Smooth muscle cell (in vitro differentiated cells): ENCODE results near the gene ZNF333. TPM values are rescaled to one million over a fixed set of nuclear protein-coding genes. Genes with fewer than 3 reads are reported as not detected.
"Not testable (repeated sequence)": the region's sequence is repeated elsewhere in the genome, so short reads cannot be mapped to it uniquely, and the experiment has no call there.

ENCODE experiments used
- DNase-seq: peaks from one replicate; lab custom pipeline; 2025; ENCODE audit not compliant: unreplicated experiment; lab: John Stamatoyannopoulos, UW
- H2AFZ ChIP-seq: fragments of 200-600 bp; sonication (generic); 2 replicates; pipeline ENCODE4 v1.6.0; 2016; ENCODE audit warnings: antibody characterized with exemption, low read depth, mild to moderate bottlenecking
- H3F3A ChIP-seq: fragments of 200-600 bp; sonication (generic); 2 replicates; pipeline ENCODE4 v1.6.0; 2017; ENCODE audit warnings: antibody characterized with exemption, low read depth
- H3K27ac ChIP-seq: fragments of 200-600 bp; sonication (generic); 2 replicates; pipeline ENCODE4 v1.5.1; 2016; ENCODE audit warnings: low read depth, mild to moderate bottlenecking
- H3K27me3 ChIP-seq: fragments of 200-600 bp; sonication (generic); 2 replicates; pipeline ENCODE4 v1.6.1; 2016; ENCODE audit warnings: low read depth, mild to moderate bottlenecking
- H3K36me3 ChIP-seq: fragments of 200-600 bp; sonication (generic); 2 replicates; pipeline ENCODE4 v1.5.1; 2016; ENCODE audit warnings: low read depth
- H3K4me1 ChIP-seq: fragments of 200-600 bp; sonication (generic); 2 replicates; pipeline ENCODE4 v1.5.1; 2016; ENCODE audit warnings: low read depth
- H3K4me2 ChIP-seq: fragments of 200-600 bp; sonication (generic); 2 replicates; pipeline ENCODE4 v1.6.0; 2016; ENCODE audit warnings: mild to moderate bottlenecking
- H3K4me3 ChIP-seq: fragments of 200-600 bp; sonication (generic); 2 replicates; pipeline ENCODE4 v1.5.1; 2016; ENCODE audit warnings: mild to moderate bottlenecking
- H3K79me2 ChIP-seq: fragments of 200-600 bp; sonication (generic); 2 replicates; pipeline ENCODE4 v1.6.0; 2016; ENCODE audit warnings: low read depth, mild to moderate bottlenecking
- H3K9ac ChIP-seq: fragments of 200-600 bp; sonication (generic); 2 replicates; pipeline ENCODE4 v1.6.0; 2016; ENCODE audit warnings: low read depth
- H3K9me3 ChIP-seq: fragments of 200-600 bp; sonication (generic); replicated peaks from 2 replicates; pipeline ENCODE4 v1.5.1; 2016; ENCODE audit warnings: low read depth
- H4K20me1 ChIP-seq: fragments of 200-600 bp; sonication (generic); 2 replicates; pipeline ENCODE4 v1.6.0; 2016; ENCODE audit warnings: low read depth
- CTCF ChIP-seq: fragments of 200-600 bp; sonication (generic); IDR thresholded peaks from 2 replicates; pipeline ENCODE4 v1.5.1; 2017; ENCODE audit warnings: borderline replicate concordance, mild to moderate bottlenecking, antibody characterized with exemption; ENCODE audit not compliant: insufficient read depth, poor library complexity, severe bottlenecking
- WGBS: methylation state at CpG from one replicate; pipeline ENCODE4 v1.1.7; 2016; ENCODE audit warnings: low lambda C conversion rate; 5-methylcytosine and 5-hydroxymethylcytosine counted together
- polyA plus RNA-seq: library from polyadenylated mRNA; unstranded; fragments of >200 nt; fragmentation: Nextera tagmentation; extraction: Ambion mirVana; gene quantifications from 2 replicates; pipeline ENCODE4 v1.2.1, GENCODE V29; 2016
- total RNA-seq: library from RNA; depleted of rRNA; stranded (reverse); fragments of >200 nt; gene quantifications from 2 replicates; pipeline ENCODE4 v1.2.3, GENCODE V29; 2014

Gene ZNF333
- total and polyA plus RNA-seq, 2 experiments from 2014 or later: 14.8 to 16.0 TPM

GRCh38 chr19:14779151-14779550 is 89.3 kb downstream of the ZNF333 start:
- H3F3A ChIP-seq: no peaks in the 10 kb centered on the region
- no peak overlapping the region for H3K4me2 ChIP-seq
- TF ChIP-seq CTCF: no peak
- no peaks in the 10 kb centered on the region for H3K4me1 ChIP-seq
- DNase-seq: no peak
- no peaks in the 10 kb centered on the region for H3K79me2 ChIP-seq
- no peak overlapping the region for H3K27ac ChIP-seq
- H3K9me3 ChIP-seq: no peaks in the 10 kb centered on the region
- H3K9ac ChIP-seq: no peak overlapping the region
- WGBS: 68% methylated on average over 5 of the region's 5 CpGs
- H4K20me1 ChIP-seq: no peaks in the 10 kb centered on the region
- no peak overlapping the region for H3K4me3 ChIP-seq
- H2AFZ ChIP-seq: no peak overlapping the region
- no peaks in the 10 kb centered on the region for H3K36me3 ChIP-seq
- peaks cover 7% of the 10 kb centered on the region for H3K27me3 ChIP-seq

GRCh38 chr19:14780622-14781225 is 90.9 kb downstream of the ZNF333 start:
- not testable (repeated sequence) for H3K79me2 ChIP-seq, H3K36me3 ChIP-seq, H3K9ac ChIP-seq, H4K20me1 ChIP-seq, H3K9me3 ChIP-seq, H3K27me3 ChIP-seq, H3K27ac ChIP-seq, H3K4me3 ChIP-seq, H3K4me2 ChIP-seq, H3K4me1 ChIP-seq, DNase-seq, H2AFZ ChIP-seq, H3F3A ChIP-seq
- WGBS: 61% methylated on average over 12 of the region's 14 CpGs

GRCh38 chr19:14781713-14782536 is 92.1 kb downstream of the ZNF333 start:
- H3K27me3 ChIP-seq, H3K4me3 ChIP-seq, H3K27ac ChIP-seq, H3K4me2 ChIP-seq, H4K20me1 ChIP-seq, H3K9me3 ChIP-seq, DNase-seq, H3K4me1 ChIP-seq, H3K36me3 ChIP-seq, H2AFZ ChIP-seq, H3F3A ChIP-seq, H3K79me2 ChIP-seq, H3K9ac ChIP-seq: not testable (repeated sequence)
- WGBS: 94% methylated on average over 17 of the region's 17 CpGs

GRCh38 chr19:14782626-14783409 is 93.0 kb downstream of the ZNF333 start:
- DNase-seq: no peak
- no peak for TF ChIP-seq CTCF
- no peaks in the 10 kb centered on the region for H3K79me2 ChIP-seq
- H4K20me1 ChIP-seq: no peaks in the 10 kb centered on the region
- WGBS: 92% methylated on average over 16 of the region's 16 CpGs
- no peak overlapping the region for H3K9ac ChIP-seq
- H3F3A ChIP-seq: no peaks in the 10 kb centered on the region
- no peaks in the 10 kb centered on the region for H3K27me3 ChIP-seq
- H2AFZ ChIP-seq: no peak overlapping the region
- H3K9me3 ChIP-seq: no peaks in the 10 kb centered on the region
- no peaks in the 10 kb centered on the region for H3K36me3 ChIP-seq
- no peak overlapping the region for H3K4me3 ChIP-seq
- H3K4me2 ChIP-seq: no peak overlapping the region
- no peak overlapping the region for H3K27ac ChIP-seq
- no peaks in the 10 kb centered on the region for H3K4me1 ChIP-seq

Other genes starting within 250 kb of the ZNF333 start
- gene PTGER1, start 214.7 kb upstream of the ZNF333 start, total RNA-seq: 0.27 TPM in 1 of 2 replicates, not detected in the other
- 1.0 TPM in 1 of 2 replicates, not detected in the other for gene PTGER1, start 214.7 kb upstream of the ZNF333 start, polyA plus RNA-seq
- gene GIPC1, start 193.9 kb upstream of the ZNF333 start, total RNA-seq: 73.0 and 81.8 TPM in 2 replicates
- gene GIPC1, start 193.9 kb upstream of the ZNF333 start, polyA plus RNA-seq: 142 and 178 TPM in 2 replicates
- 96.1 and 114 TPM in 2 replicates for gene DNAJB1, start 171.7 kb upstream of the ZNF333 start, total RNA-seq
- gene DNAJB1, start 171.7 kb upstream of the ZNF333 start, polyA plus RNA-seq: 152 and 175 TPM in 2 replicates
- 80.6 and 86.1 TPM in 2 replicates for gene TECR, start 160.5 kb upstream of the ZNF333 start, total RNA-seq
- gene TECR, start 160.5 kb upstream of the ZNF333 start, polyA plus RNA-seq: 216 and 252 TPM in 2 replicates
- 238 and 316 TPM in 2 replicates for gene NDUFB7, start 118.0 kb upstream of the ZNF333 start, total RNA-seq
- 346 and 361 TPM in 2 replicates for gene NDUFB7, start 118.0 kb upstream of the ZNF333 start, polyA plus RNA-seq
- gene CLEC17A, start 107.0 kb upstream of the ZNF333 start, total RNA-seq: not detected in 2 replicates
- not detected in 2 replicates for gene CLEC17A, start 107.0 kb upstream of the ZNF333 start, polyA plus RNA-seq
- gene ADGRE3, start 15.2 kb upstream of the ZNF333 start, total RNA-seq: not detected in 2 replicates
- gene ADGRE3, start 15.2 kb upstream of the ZNF333 start, polyA plus RNA-seq: not detected in 2 replicates
- gene ADGRE2, start 88.5 kb downstream of the ZNF333 start, total RNA-seq: 2.0 and 2.3 TPM in 2 replicates
- 3.3 and 3.6 TPM in 2 replicates for gene ADGRE2, start 88.5 kb downstream of the ZNF333 start, polyA plus RNA-seq
- not detected in 2 replicates for gene OR7A5, start 145.1 kb downstream of the ZNF333 start, total RNA-seq
- gene OR7A5, start 145.1 kb downstream of the ZNF333 start, polyA plus RNA-seq: not detected in 2 replicates
- gene OR7C1, start 145.1 kb downstream of the ZNF333 start, total RNA-seq: not detected in 2 replicates
- 0.11 TPM in 1 of 2 replicates, not detected in the other for gene OR7C1, start 145.1 kb downstream of the ZNF333 start, polyA plus RNA-seq
- gene OR7A10, start 158.9 kb downstream of the ZNF333 start, total RNA-seq: not detected in 2 replicates
- not detected in 2 replicates for gene OR7A10, start 158.9 kb downstream of the ZNF333 start, polyA plus RNA-seq
- not detected in 2 replicates for gene OR7A17, start 196.1 kb downstream of the ZNF333 start, total RNA-seq
- not detected in 2 replicates for gene OR7A17, start 196.1 kb downstream of the ZNF333 start, polyA plus RNA-seq